HG02759 (cell line): ENCODE results near the gene CLASRP.

Experiments
- ATAC-seq: cut with Tn5 transposase; IDR thresholded peaks from one replicate; pipeline ENCODE4 v1.9.1; 2021; ENCODE audit warnings: mild to moderate bottlenecking, moderate library complexity; ENCODE audit not compliant: unreplicated experiment

Gene CLASRP

GRCh38 chr19:45079063-45079910, 40.4 kb downstream of the CLASRP start, which contains the start of gene GEMIN7:
GEMIN7 (plus strand) TSS chr19:45079260; CDS start chr19:45090115, 10,855 bp downstream.
- ATAC-seq = peak; percentile 32

- no peak for ATAC-seq
These were observed 41.1 kb downstream of the CLASRP start for GRCh38 chr19:45079911-45080370.

- no peak for ATAC-seq
These were observed 43.3 kb downstream of the CLASRP start for GRCh38 chr19:45082170-45082569.

- no peak for ATAC-seq
These were observed 47.6 kb downstream of the CLASRP start for GRCh38 chr19:45086480-45086879.

GRCh38 chr19:45087531-45087930, 48.7 kb downstream of the CLASRP start:
- no peak for ATAC-seq

- no peak for ATAC-seq
These were observed 51.2 kb downstream of the CLASRP start for GRCh38 chr19:45090034-45090433.

GRCh38 chr19:45090606-45091005, 51.8 kb downstream of the CLASRP start:
- no peak for ATAC-seq

GRCh38 chr19:45091031-45091923, 52.4 kb downstream of the CLASRP start:
- peak; percentile 64 for ATAC-seq

GRCh38 chr19:45092747-45093678, 54.2 kb downstream of the CLASRP start, which contains the start of gene PPP1R37:
PPP1R37 (plus strand) TSS chr19:45093179; CDS start chr19:45093326, 147 bp downstream.
- ATAC-seq = peak; percentile 66

GRCh38 chr19:45094137-45094536, 55.3 kb downstream of the CLASRP start:
- no peak for ATAC-seq

GRCh38 chr19:45094707-45095106, 55.9 kb downstream of the CLASRP start:
- ATAC-seq = no peak

GRCh38 chr19:45095496-45096413, 56.9 kb downstream of the CLASRP start:
- ATAC-seq = no peak

GRCh38 chr19:45096700-45097099, 57.9 kb downstream of the CLASRP start:
- ATAC-seq = no peak

- no peak for ATAC-seq
These were observed 58.6 kb downstream of the CLASRP start for GRCh38 chr19:45097450-45097775.

- no peak for ATAC-seq
These were observed 59.1 kb downstream of the CLASRP start for GRCh38 chr19:45097776-45098520.

GRCh38 chr19:45098521-45099466, 59.9 kb downstream of the CLASRP start:
- no peak for ATAC-seq

- no peak for ATAC-seq
These were observed 60.8 kb downstream of the CLASRP start for GRCh38 chr19:45099467-45100191.
